CD4-positive, CD25-positive, alpha-beta regulatory T cell (primary cell): ENCODE measurements around the gene HOGA1. TPM values are rescaled to one million over a fixed set of nuclear protein-coding genes. Genes with fewer than 3 reads are reported as not detected.
A peak's percentile ranks its signal among the peaks of the same experiment; 100 is the strongest.

Experiments used
- ATAC-seq, 2 donors: fragments of 150-1000 bp; cut with Tn5 transposase; one replicate each; pipeline ENCODE4 v1.10.0; 2021; ENCODE audit warnings: low read depth in 2 of 2, moderate number of reproducible peaks in 2 of 2, moderate library complexity in 1 of 2
- DNase-seq, 3 donors: peaks; one replicate each; pipeline versions ENCODE4 v3.0.0 to v3.0.0-alpha.2; 2012 to 2022; ENCODE audit warnings: mixed read lengths in 1 of 3
- H3K27ac ChIP-seq: one replicate; pipeline ENCODE4 v1.7.0; 2013; ENCODE audit warnings: mild to moderate bottlenecking, low read length; ENCODE audit not compliant: insufficient read depth, poor library complexity, severe bottlenecking
- H3K27me3 ChIP-seq: one replicate; pipeline ENCODE4 v1.7.0; 2013; ENCODE audit warnings: low read length; ENCODE audit not compliant: control insufficient read depth, insufficient read depth
- H3K36me3 ChIP-seq: one replicate; pipeline ENCODE4 v1.7.0; 2013; ENCODE audit warnings: mild to moderate bottlenecking, low read length, moderate library complexity; ENCODE audit not compliant: control insufficient read depth, insufficient read depth
- H3K4me1 ChIP-seq: 2 replicates; pipeline ENCODE4 v1.7.0; 2013; ENCODE audit warnings: mild to moderate bottlenecking, low read length; ENCODE audit not compliant: insufficient read depth, control insufficient read depth, poor library complexity, severe bottlenecking
- H3K4me3 ChIP-seq: one replicate; pipeline ENCODE4 v1.7.0; 2013; ENCODE audit warnings: low read depth, mild to moderate bottlenecking, low read length, moderate library complexity
- H3K9me3 ChIP-seq, 2 experiments: 1 replicate in 1 of 2; 2 replicates in 1 of 2; pipeline ENCODE4 v1.7.0; 2013; ENCODE audit warnings: low read length in 2 of 2, mild to moderate bottlenecking in 1 of 2, moderate library complexity in 1 of 2; ENCODE audit not compliant: control insufficient read depth in 2 of 2
- H3K27ac Mint-ChIP-seq, 3 donors: one replicate each; pipeline ENCODE4 v1.8.0; 2020 to 2022; ENCODE audit warnings: mild to moderate bottlenecking in 3 of 3, mixed read lengths in 3 of 3, moderate library complexity in 2 of 3
- H3K27me3 Mint-ChIP-seq: one replicate; pipeline ENCODE4 v1.8.0; 2022; ENCODE audit warnings: mild to moderate bottlenecking, mixed read lengths
- H3K36me3 Mint-ChIP-seq: one replicate; pipeline ENCODE4 v1.8.0; 2020; ENCODE audit warnings: mixed read lengths
- H3K4me1 Mint-ChIP-seq, 4 donors: one replicate each; pipeline ENCODE4 v1.8.0; 2020 to 2022; ENCODE audit warnings: mixed read lengths in 4 of 4, mild to moderate bottlenecking in 1 of 4
- H3K4me3 Mint-ChIP-seq, 4 donors: one replicate each; pipeline ENCODE4 v1.8.0; 2020 to 2022; ENCODE audit warnings: mild to moderate bottlenecking in 4 of 4, mixed read lengths in 4 of 4, moderate library complexity in 3 of 4
- H3K9me3 Mint-ChIP-seq, 7 donors: one replicate each; pipeline ENCODE4 v1.8.0; 2020 to 2022; ENCODE audit warnings: mixed read lengths in 7 of 7, mild to moderate bottlenecking in 3 of 7, moderate library complexity in 2 of 7
- polyA plus RNA-seq, 4 donors: library from polyadenylated mRNA; unstranded; fragments of 300-500 nt; fragmentation: Illumina TruSeq; gene quantifications; one replicate each; pipeline ENCODE4 v1.2.3, GENCODE V29; 2021
- total RNA-seq: library from RNA; stranded (reverse); gene quantifications from one replicate; pipeline ENCODE4 v1.2.3, GENCODE V29; 2022

HOGA1 gene
- total and polyA plus RNA-seq, 5 donors from 2014 or later = not detected

- peaks cover 13% of the 10 kb centered on the region for H3K4me1 ChIP-seq
- Mint-ChIP-seq H3K4me1 (peaks cover 11 to 26% (median 18%) of the 10 kb centered on the region in 4 donors), H3K36me3 (peaks cover 34% of the 10 kb centered on the region), H3K27me3 (no peaks in the 10 kb centered on the region), H3K4me3 (no peak overlapping the region), H3K9me3 (no peaks in the 10 kb centered on the region), H3K27ac (no peak overlapping the region)
- H3K4me3 ChIP-seq = no peak overlapping the region
- ATAC-seq = no peak
- no peak for DNase-seq
- no peaks in the 10 kb centered on the region for H3K27me3 ChIP-seq
- no peak overlapping the region for H3K27ac ChIP-seq
- H3K9me3 ChIP-seq = no peaks in the 10 kb centered on the region
- H3K36me3 ChIP-seq = peaks cover 45% of the 10 kb centered on the region
Observed at GRCh38 chr10:97651773-97652172, 67.6 kb downstream of the HOGA1 start.

- Mint-ChIP-seq H3K27ac (peak overlapping the region in 1 of 3 donors; percentile 31), H3K9me3 (no peaks in the 10 kb centered on the region), H3K4me1 (peaks cover 5 to 17% (median 9%) of the 10 kb centered on the region in 4 donors), H3K36me3 (peaks cover 52% of the 10 kb centered on the region), H3K27me3 (no peaks in the 10 kb centered on the region), H3K4me3 (no peak overlapping the region)
- ATAC-seq (no peak), DNase-seq (no peak)
- Histone ChIP-seq H3K4me3 (no peak overlapping the region), H3K27ac (no peak overlapping the region), H3K27me3 (no peaks in the 10 kb centered on the region), H3K36me3 (peaks cover 55% of the 10 kb centered on the region), H3K9me3 (no peaks in the 10 kb centered on the region), H3K4me1 (peaks cover 3% of the 10 kb centered on the region)
Observed at GRCh38 chr10:97656777-97657176, 72.6 kb downstream of the HOGA1 start.

GRCh38 chr10:97659589-97659988 lies 75.4 kb downstream of the HOGA1 start:
- Mint-ChIP-seq H3K27me3 (no peaks in the 10 kb centered on the region), H3K9me3 (no peaks in the 10 kb centered on the region), H3K36me3 (peaks cover 55% of the 10 kb centered on the region), H3K4me1 (peaks cover 3 to 11% (median 8%) of the 10 kb centered on the region in 4 donors), H3K4me3 (no peak overlapping the region), H3K27ac (peak overlapping the region in 1 of 3 donors; percentile 14)
- Histone ChIP-seq H3K27me3 (no peaks in the 10 kb centered on the region), H3K36me3 (peaks cover 50% of the 10 kb centered on the region), H3K4me3 (no peak overlapping the region), H3K27ac (no peak overlapping the region), H3K4me1 (peaks cover 3% of the 10 kb centered on the region), H3K9me3 (no peaks in the 10 kb centered on the region)
- ATAC-seq (no peak), DNase-seq (no peak)

Other genes with a start within 250 kb of the HOGA1 start
- gene FRAT2, start 249.7 kb upstream of the HOGA1 start, total RNA-seq = 28.0 TPM
- gene FRAT2, start 249.7 kb upstream of the HOGA1 start, polyA plus RNA-seq = 10 to 100 TPM in 3 of 4 donors, 1 to 10 TPM in 1; 8.8 to 17.2 (median 10.9) TPM
- gene RRP12, start 183.0 kb upstream of the HOGA1 start, total RNA-seq = 82.0 TPM
- 1 to 10 TPM; 5.1 to 9.1 (median 7.3) TPM for gene RRP12, start 183.0 kb upstream of the HOGA1 start, polyA plus RNA-seq
- gene PGAM1, start 158.2 kb upstream of the HOGA1 start, total RNA-seq = 98.8 TPM
- 100 to 1,000 TPM; 253 to 375 (median 298) TPM for gene PGAM1, start 158.2 kb upstream of the HOGA1 start, polyA plus RNA-seq
- gene EXOSC1, start 138.4 kb upstream of the HOGA1 start, total RNA-seq = 42.2 TPM
- 100 to 1,000 TPM in 2 of 4 donors, 10 to 100 TPM in 2; 97.5 to 105 (median 101) TPM for gene EXOSC1, start 138.4 kb upstream of the HOGA1 start, polyA plus RNA-seq
- 17.1 TPM for gene ZDHHC16, start 138.2 kb upstream of the HOGA1 start, total RNA-seq
- gene ZDHHC16, start 138.2 kb upstream of the HOGA1 start, polyA plus RNA-seq = 10 to 100 TPM; 25.3 to 36.4 (median 28.5) TPM
- 59.6 TPM for gene MMS19, start 86.0 kb upstream of the HOGA1 start, total RNA-seq
- gene MMS19, start 86.0 kb upstream of the HOGA1 start, polyA plus RNA-seq = 10 to 100 TPM; 26.7 to 44.5 (median 34.8) TPM
- gene UBTD1, start 85.5 kb upstream of the HOGA1 start, total RNA-seq = 1.4 TPM
- gene UBTD1, start 85.5 kb upstream of the HOGA1 start, polyA plus RNA-seq = 1 to 10 TPM in 3 of 4 donors, under 1 TPM in 1; 0.22 to 2.2 (median 2.0) TPM
- gene ANKRD2, start 11.6 kb upstream of the HOGA1 start, total RNA-seq = not detected
- gene ANKRD2, start 11.6 kb upstream of the HOGA1 start, polyA plus RNA-seq = not detected
- not detected for gene C10orf62, start 5.3 kb downstream of the HOGA1 start, total RNA-seq
- gene C10orf62, start 5.3 kb downstream of the HOGA1 start, polyA plus RNA-seq = not detected
- gene MORN4, start 49.1 kb downstream of the HOGA1 start, total RNA-seq = 0.44 TPM
- 1 to 10 TPM; 1.5 to 3.1 (median 2.2) TPM for gene MORN4, start 49.1 kb downstream of the HOGA1 start, polyA plus RNA-seq
- 28.3 TPM for gene PI4K2A, start 56.3 kb downstream of the HOGA1 start, total RNA-seq
- gene PI4K2A, start 56.3 kb downstream of the HOGA1 start, polyA plus RNA-seq = 10 to 100 TPM in 2 of 4 donors, 1 to 10 TPM in 2; 7.9 to 11.7 (median 9.7) TPM
- 11.1 TPM for gene AVPI1, start 102.9 kb downstream of the HOGA1 start, total RNA-seq
- gene AVPI1, start 102.9 kb downstream of the HOGA1 start, polyA plus RNA-seq = 1 to 10 TPM; 1.9 to 3.2 (median 2.9) TPM
- gene MARVELD1, start 129.3 kb downstream of the HOGA1 start, total RNA-seq = 0.62 TPM
- gene MARVELD1, start 129.3 kb downstream of the HOGA1 start, polyA plus RNA-seq = not detected
- 86.9 TPM for gene ZFYVE27, start 152.7 kb downstream of the HOGA1 start, total RNA-seq
- 10 to 100 TPM; 22.4 to 46.4 (median 42.6) TPM for gene ZFYVE27, start 152.7 kb downstream of the HOGA1 start, polyA plus RNA-seq
- gene SFRP5, start 187.6 kb downstream of the HOGA1 start, total RNA-seq = not detected
- under 1 TPM in 3 of 4 donors, not detected in 1; 0.34 to 0.93 (median 0.43) TPM for gene SFRP5, start 187.6 kb downstream of the HOGA1 start, polyA plus RNA-seq